Measurements from ENCODE around the gene ITPR2.

GRCh38 chr12:26800858-26801257, 32.1 kb downstream of the ITPR2 start:
- TF ChIP-seq, protein P1, sequence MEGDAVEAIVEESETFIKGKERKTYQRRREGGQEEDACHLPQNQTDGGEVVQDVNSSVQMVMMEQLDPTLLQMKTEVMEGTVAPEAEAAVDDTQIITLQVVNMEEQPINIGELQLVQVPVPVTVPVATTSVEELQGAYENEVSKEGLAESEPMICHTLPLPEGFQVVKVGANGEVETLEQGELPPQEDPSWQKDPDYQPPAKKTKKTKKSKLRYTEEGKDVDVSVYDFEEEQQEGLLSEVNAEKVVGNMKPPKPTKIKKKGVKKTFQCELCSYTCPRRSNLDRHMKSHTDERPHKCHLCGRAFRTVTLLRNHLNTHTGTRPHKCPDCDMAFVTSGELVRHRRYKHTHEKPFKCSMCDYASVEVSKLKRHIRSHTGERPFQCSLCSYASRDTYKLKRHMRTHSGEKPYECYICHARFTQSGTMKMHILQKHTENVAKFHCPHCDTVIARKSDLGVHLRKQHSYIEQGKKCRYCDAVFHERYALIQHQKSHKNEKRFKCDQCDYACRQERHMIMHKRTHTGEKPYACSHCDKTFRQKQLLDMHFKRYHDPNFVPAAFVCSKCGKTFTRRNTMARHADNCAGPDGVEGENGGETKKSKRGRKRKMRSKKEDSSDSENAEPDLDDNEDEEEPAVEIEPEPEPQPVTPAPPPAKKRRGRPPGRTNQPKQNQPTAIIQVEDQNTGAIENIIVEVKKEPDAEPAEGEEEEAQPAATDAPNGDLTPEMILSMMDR (IDR thresholded peaks at IDR 0.05; ENCODE audit: control extremely low read depth in 1 of 3, insufficient read depth in 1 of 3, low read depth in 1 of 3, low read length in 3 of 3), result no peak
- TF ChIP-seq POLR2A (IDR thresholded peaks at IDR 0.05; ENCODE audit: control extremely low read depth in 1 of 2, low read depth in 2 of 2, low read length in 2 of 2) (no peak), MAX (IDR thresholded peaks at IDR 0.05) (no peak), BRCA1 (IDR thresholded peaks at IDR 0.05; ENCODE audit: low read depth, low read length) (no peak), ATF3 (IDR thresholded peaks at IDR 0.05; ENCODE audit: insufficient read depth, low read depth, low read length) (no peak), EZH2 (IDR thresholded peaks at IDR 0.05; ENCODE audit: low read depth, low read length, severe bottlenecking) (no peak), EP300 (IDR thresholded peaks at IDR 0.05; ENCODE audit: borderline replicate concordance in 1 of 2, low read depth in 2 of 2, low read length in 2 of 2) (no peak), POLR2AphosphoS5 (IDR thresholded peaks at IDR 0.05; ENCODE audit: low read depth, low read length) (no peak), CHD2 (IDR thresholded peaks at IDR 0.05; ENCODE audit: low read length) (no peak), CREB1 (IDR thresholded peaks at IDR 0.05) (no peak), YY1 (IDR thresholded peaks at IDR 0.05; ENCODE audit: low read depth, low read length) (no peak)
